ENCODE measurements around the gene STAP2.
"Not testable (repeated sequence)": the region's sequence is repeated elsewhere in the genome, so short reads cannot be mapped to it uniquely, and the experiment has no call there.

Gene STAP2

DNA sequence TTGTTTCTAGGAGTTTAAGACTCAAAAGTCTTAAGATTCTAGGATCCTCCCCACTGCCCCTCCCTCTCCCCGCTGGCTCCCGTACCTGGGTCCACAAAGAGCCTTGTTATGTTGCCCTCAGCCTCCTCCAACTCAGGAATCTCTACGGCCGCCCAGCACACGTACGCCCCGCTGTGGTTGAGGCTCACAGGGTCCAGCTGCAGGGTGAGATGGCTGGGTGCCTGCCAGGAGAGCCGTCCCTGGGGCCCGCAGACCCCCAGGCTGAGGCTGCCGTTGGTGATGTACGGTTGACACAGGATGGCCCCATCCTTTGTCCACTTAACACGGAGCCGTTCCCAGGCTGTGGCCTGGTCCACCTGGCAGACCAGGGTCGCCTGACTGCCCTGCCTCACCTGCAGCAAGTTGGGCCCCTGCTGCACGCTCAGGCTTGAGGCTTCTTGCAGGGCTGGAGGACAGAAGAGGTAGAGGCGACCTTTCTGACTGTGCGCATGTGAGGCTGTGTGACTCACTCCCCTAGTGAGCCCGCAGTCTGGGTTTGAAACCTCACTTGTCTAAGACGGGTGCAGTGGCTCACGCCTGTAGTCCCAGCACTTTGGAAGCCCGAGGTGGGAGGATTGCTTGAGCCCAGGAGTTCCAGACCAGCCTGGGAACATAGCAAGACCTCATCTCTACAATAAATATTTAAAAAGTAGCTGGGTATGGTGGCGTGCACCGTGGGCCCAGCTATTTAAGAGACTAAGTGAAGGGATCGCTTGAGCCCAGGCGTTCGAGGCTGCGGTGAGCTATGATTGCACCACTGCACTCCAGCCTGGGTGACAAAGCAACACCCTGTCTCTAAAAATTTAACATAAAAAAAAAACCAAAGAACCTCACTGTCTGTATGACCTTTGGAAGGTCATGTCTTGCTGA lies 40.5 kb downstream of the STAP2 start:
- no peak overlapping the region for H3K4me3 ChIP-seq (ENCODE audit: low read length)
- H3K36me3 ChIP-seq (ENCODE audit: control insufficient read depth, insufficient read depth, low read length), result no peaks in the 10 kb centered on the region
- no peaks in the 10 kb centered on the region for H3K9me3 ChIP-seq (ENCODE audit: control insufficient read depth, insufficient read depth, low read length)
- DNase-seq (ENCODE audit: low read depth, low spot score), result no peak
- no CpG with 5 or more reads among the region's 27 CpGs for WGBS (ENCODE audit: insufficient coverage, insufficient read length)
- peaks cover 3% of the 10 kb centered on the region; the same call in 1 of the 2 replicates for H3K4me1 ChIP-seq (ENCODE audit: control insufficient read depth, insufficient read depth, low read length)
- no peak overlapping the region for H3K27ac ChIP-seq (ENCODE audit: low read length)
- no peaks in the 10 kb centered on the region for H3K27me3 ChIP-seq (ENCODE audit: control insufficient read depth, insufficient read depth, low read length)

DNA sequence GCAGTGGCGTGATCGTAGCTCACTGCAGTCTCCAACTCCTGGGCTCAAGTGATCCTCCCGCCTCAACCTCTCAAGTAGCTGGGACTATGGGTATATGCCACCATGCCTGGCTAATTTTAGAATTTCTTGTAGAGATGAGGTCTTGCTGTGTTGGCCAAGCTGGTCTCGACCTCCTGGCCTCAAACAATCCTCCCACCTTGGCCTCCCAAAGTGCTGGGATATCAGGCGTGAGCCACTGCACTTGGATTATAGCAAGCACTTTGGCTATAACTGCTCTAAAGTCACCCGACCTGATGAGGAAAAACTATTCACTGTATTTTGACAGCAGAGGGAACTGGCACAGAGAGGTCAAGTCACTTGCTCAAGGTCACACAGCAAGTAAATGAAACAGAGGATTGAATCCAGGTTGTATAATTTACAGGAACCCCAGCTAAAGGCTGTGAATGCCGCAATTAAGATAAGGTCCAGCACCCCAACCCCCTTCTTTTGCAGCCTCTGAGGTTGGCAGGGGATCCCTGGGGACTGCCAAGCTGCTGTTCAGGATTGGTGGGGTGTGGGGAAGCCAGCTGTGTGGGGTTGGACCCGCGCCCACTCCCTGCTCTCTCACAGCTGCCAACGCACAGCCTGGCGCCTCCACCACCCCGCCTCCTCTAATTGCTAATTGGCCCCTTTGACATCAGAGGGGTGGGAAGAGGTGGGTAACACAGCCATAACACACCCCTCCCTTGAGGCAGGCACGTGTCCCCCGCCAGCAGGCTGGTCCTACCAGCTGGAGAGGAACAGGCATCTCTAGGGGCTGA lies 42.5 kb downstream of the STAP2 start:
- Histone ChIP-seq H3K36me3 (ENCODE audit: control insufficient read depth, insufficient read depth, low read length) (no peaks in the 10 kb centered on the region), H3K4me1 (ENCODE audit: control insufficient read depth, insufficient read depth, low read length) (peaks cover 3% of the 10 kb centered on the region; the same call in 1 of the 2 replicates), H3K27me3 (ENCODE audit: control insufficient read depth, insufficient read depth, low read length) (no peaks in the 10 kb centered on the region), H3K4me3 (ENCODE audit: low read length) (no peak overlapping the region), H3K9me3 (ENCODE audit: control insufficient read depth, insufficient read depth, low read length) (no peaks in the 10 kb centered on the region), H3K27ac (ENCODE audit: low read length) (no peak overlapping the region)
- no CpG with 5 or more reads among the region's 14 CpGs for WGBS (ENCODE audit: insufficient coverage, insufficient read length)
- DNase-seq (ENCODE audit: low read depth, low spot score), result no peak

DNA sequence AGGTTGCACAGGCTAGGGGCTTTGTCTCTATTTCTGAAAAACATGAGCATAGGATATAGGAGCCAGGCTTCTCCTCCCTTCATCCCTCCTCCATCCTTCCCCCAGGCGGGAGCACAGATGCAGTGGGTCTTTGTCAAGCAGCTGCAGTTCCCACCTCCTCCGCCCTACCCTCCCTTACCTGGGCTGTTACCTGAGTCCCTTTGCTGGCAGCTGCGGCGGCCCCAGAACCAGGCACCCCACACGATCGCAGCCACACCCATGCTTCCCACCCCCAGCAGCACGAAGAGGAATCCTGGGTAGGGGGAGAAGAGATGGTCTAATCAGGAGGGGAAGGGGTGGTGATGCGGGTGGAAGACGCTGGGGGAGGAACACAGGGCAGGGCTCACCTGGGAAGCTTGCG lies 44.2 kb downstream of the STAP2 start:
- no CpG with 5 or more reads among the region's 10 CpGs for WGBS (ENCODE audit: insufficient coverage, insufficient read length)
- no peak overlapping the region for H3K4me3 ChIP-seq (ENCODE audit: low read length)
- DNase-seq (ENCODE audit: low read depth, low spot score), result no peak
- no peak overlapping the region for H3K27ac ChIP-seq (ENCODE audit: low read length)
- H3K9me3 ChIP-seq (ENCODE audit: control insufficient read depth, insufficient read depth, low read length), result no peaks in the 10 kb centered on the region
- no peaks in the 10 kb centered on the region for H3K27me3 ChIP-seq (ENCODE audit: control insufficient read depth, insufficient read depth, low read length)
- peaks cover 3% of the 10 kb centered on the region for H3K4me1 ChIP-seq (ENCODE audit: control insufficient read depth, insufficient read depth, low read length)
- no peaks in the 10 kb centered on the region for H3K36me3 ChIP-seq (ENCODE audit: control insufficient read depth, insufficient read depth, low read length)

DNA sequence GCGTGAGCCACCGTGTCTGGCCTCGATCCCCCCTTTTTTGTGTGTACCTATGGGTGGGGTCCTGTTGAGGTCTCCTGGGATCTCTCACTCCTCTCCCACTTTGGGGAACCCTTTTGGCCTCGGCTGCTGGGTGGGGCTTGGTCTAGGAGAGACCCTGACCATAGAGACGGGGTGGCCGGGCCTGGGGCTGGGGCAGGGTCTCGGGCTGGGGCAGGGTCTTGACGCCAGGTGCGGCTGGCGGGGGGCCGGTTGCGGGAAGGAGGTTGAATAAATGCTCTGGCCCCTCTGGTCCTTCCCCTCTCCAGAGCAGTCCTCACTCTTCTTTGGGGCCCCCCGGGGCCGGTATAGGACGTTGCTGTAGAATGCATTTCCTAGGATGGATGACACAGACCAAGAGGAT lies 46.1 kb downstream of the STAP2 start:
- H3K27me3 ChIP-seq (ENCODE audit: control insufficient read depth, insufficient read depth, low read length), result no peaks in the 10 kb centered on the region
- no CpG with 5 or more reads among the region's 15 CpGs for WGBS (ENCODE audit: insufficient coverage, insufficient read length)

DNA sequence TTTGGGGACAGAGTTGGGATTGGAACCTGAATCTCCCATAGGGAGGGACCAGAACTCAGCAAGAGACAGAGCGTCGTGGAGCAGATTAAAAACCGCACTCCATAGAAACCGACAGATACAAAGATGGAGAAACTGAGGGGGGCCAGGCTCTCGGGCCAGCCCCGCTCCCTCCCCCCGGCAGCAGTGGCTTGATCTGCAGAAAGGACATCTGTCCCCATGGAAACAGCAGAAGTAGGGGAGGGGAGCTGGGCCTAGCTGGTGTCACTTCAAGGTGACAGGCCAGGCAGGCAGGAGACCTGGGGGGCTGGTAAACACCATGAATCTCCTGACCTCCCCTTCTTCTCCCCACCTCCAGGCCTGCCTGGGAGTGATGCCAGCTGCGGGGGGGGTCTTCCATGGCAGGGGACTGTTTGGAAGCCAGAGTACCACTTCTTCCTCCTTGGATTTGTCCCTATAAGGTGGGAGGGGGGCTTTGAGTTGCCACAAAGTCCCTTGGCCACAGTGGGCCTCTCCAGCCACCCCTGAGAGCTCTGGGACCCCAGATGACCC lies 47.4 kb downstream of the STAP2 start:
- no peaks in the 10 kb centered on the region for H3K27me3 ChIP-seq (ENCODE audit: control insufficient read depth, insufficient read depth, low read length)
- no peak overlapping the region for H3K4me3 ChIP-seq (ENCODE audit: low read length)
- no peak overlapping the region for H3K27ac ChIP-seq (ENCODE audit: low read length)
- WGBS (ENCODE audit: insufficient coverage, insufficient read length), result no CpG with 5 or more reads among the region's 8 CpGs
- no peaks in the 10 kb centered on the region for H3K36me3 ChIP-seq (ENCODE audit: control insufficient read depth, insufficient read depth, low read length)
- DNase-seq (ENCODE audit: low read depth, low spot score), result no peak
- peaks cover 3% of the 10 kb centered on the region for H3K4me1 ChIP-seq (ENCODE audit: control insufficient read depth, insufficient read depth, low read length)
- no peaks in the 10 kb centered on the region for H3K9me3 ChIP-seq (ENCODE audit: control insufficient read depth, insufficient read depth, low read length)

More for the DNA sequence above, 46.1 kb downstream of the STAP2 start:
- no peaks in the 10 kb centered on the region for H3K9me3 ChIP-seq (ENCODE audit: control insufficient read depth, insufficient read depth, low read length)
- peaks cover 3% of the 10 kb centered on the region for H3K4me1 ChIP-seq (ENCODE audit: control insufficient read depth, insufficient read depth, low read length)
- no peak overlapping the region for H3K27ac ChIP-seq (ENCODE audit: low read length)
- no peak overlapping the region for H3K4me3 ChIP-seq (ENCODE audit: low read length)
- DNase-seq (ENCODE audit: low read depth, low spot score), result no peak
- no peaks in the 10 kb centered on the region for H3K36me3 ChIP-seq (ENCODE audit: control insufficient read depth, insufficient read depth, low read length)

DNA sequence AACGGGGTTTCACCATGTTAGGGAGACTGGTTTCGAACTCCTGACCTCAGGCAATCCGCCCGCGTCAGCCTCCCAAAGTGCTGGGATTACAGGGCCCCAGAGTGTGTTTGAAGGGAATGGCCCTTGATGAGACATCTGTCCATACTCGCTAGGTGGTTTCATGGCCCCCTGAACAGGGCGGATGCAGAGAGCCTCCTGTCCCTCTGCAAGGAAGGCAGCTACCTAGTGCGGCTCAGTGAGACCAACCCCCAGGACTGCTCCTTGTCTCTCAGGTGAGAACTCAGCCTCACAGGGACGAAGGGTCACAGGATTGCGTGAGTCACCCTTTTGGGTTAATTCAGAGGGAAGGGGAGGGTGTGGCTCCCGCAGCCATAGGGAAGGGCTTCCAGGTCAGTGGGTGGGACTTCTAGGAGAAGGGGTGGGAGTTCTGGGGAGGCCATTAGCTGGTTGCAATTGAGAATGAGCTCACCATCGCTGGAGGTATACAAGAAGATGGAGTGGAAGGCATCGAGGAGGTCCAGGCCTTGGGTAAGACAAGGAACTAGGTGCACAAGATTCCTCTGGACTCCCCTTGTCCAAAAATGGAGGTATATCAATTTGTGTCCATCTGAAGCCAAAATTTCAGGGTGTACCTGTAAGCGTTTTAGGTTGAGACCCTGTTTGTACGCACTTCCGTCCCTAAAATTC lies 50.4 kb downstream of the STAP2 start:
- WGBS (ENCODE audit: insufficient coverage, insufficient read length), result no CpG with 5 or more reads among the region's 16 CpGs
- Histone ChIP-seq H3K4me3 (ENCODE audit: low read length) (no peak overlapping the region), H3K4me1 (ENCODE audit: control insufficient read depth, insufficient read depth, low read length) (no peaks in the 10 kb centered on the region; the same call in 1 of the 2 replicates), H3K27ac (ENCODE audit: low read length) (no peak overlapping the region), H3K27me3 (ENCODE audit: control insufficient read depth, insufficient read depth, low read length) (no peaks in the 10 kb centered on the region), H3K36me3 (ENCODE audit: control insufficient read depth, insufficient read depth, low read length) (no peaks in the 10 kb centered on the region), H3K9me3 (ENCODE audit: control insufficient read depth, insufficient read depth, low read length) (no peaks in the 10 kb centered on the region)
- DNase-seq (ENCODE audit: low read depth, low spot score), result no peak

DNA sequence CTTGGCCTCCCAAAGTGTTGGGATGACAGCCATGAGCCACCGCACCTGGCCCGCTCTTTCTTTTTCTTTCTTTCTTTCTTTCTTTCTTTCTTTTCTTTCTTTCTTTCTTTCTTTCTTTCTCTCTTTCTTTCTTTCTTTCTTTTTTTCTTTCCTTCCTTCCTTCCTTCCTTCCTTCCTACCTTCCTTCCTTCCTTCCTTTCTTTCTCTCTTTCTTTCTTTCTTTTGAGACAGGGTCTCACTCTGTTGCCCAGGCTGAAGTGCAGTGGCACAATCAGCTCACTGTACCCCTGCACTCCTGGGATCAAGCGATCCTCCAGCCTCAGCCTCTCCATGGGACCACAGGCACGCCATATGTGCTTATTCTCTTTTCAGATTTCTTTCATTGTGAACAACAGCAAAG lies 52.5 kb downstream of the STAP2 start:
- H3K4me1 ChIP-seq (ENCODE audit: control insufficient read depth, insufficient read depth, low read length); H3K27ac ChIP-seq (ENCODE audit: low read length); H3K4me3 ChIP-seq (ENCODE audit: low read length); H3K9me3 ChIP-seq (ENCODE audit: control insufficient read depth, insufficient read depth, low read length); DNase-seq (ENCODE audit: low read depth, low spot score); H3K36me3 ChIP-seq (ENCODE audit: control insufficient read depth, insufficient read depth, low read length); H3K27me3 ChIP-seq (ENCODE audit: control insufficient read depth, insufficient read depth, low read length): not testable (repeated sequence)
- no CpG with 5 or more reads among the region's 4 CpGs for WGBS (ENCODE audit: insufficient coverage, insufficient read length)

DNA sequence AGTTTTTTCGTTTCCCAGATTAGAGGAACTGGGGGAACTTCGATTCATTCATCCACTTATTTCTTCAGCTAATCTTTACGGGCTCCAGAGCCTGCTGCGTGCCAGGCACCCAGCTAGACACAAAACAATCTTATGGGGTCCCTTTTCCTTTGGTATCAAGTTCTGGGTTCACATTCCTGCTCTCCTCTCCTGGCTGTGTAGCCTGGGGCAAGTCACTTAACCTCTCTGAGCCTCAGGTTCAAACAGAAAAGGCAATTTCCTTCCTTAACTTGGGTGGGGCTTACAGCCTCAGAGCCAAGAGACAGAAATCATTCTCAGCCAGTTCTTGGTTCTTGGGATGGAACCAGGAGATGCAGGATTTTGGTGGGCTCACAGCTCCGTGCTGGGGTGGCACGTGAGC lies 53.7 kb downstream of the STAP2 start:
- no CpG with 5 or more reads among the region's 6 CpGs for WGBS (ENCODE audit: insufficient coverage, insufficient read length)
- Histone ChIP-seq H3K27me3 (ENCODE audit: control insufficient read depth, insufficient read depth, low read length) (peaks cover 11% of the 10 kb centered on the region; the same call in 1 of the 2 replicates), H3K4me3 (ENCODE audit: low read length) (no peak overlapping the region)

DNA sequence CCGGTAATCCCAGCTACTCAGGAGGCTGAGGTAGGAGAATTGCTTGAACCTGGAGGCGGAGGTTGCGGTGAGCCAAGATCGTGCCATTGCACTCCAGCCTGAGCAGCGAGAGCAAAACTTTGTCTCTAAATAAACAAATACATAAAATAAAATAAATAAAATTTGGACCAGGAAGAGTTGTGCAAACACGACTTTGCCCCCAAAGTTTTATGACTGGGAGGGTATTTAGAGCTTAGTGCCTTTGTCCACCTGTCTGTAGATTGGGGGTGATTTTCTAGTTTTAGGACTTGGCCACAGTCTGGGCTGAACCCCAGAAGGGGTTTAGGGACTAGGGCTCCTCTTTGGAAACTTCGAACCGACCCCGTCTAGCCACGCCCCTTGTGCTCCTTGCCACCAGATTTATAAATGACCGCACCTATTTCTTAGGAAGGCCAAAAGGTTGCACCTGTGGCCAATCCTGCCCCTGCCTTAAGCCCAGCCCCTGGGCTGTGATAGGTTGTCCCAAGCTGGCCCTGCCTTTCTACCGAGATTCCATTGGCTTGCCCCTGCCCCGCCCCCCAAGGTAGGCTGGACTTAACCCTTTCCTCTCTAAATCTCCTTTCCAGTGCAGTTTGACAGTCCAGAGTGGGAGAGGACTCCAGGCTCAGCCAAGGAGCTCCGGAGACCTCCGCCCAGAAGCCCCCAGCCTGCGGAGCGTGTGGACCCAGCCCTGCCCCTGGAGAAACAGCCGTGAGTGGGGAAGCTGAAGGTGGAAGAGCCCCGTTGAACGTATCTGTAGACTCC lies 54.3 kb downstream of the STAP2 start:
- peak; percentile 90 for DNase-seq (ENCODE audit: low read depth, low spot score)
- no peaks in the 10 kb centered on the region for H3K9me3 ChIP-seq (ENCODE audit: control insufficient read depth, insufficient read depth, low read length)
- no peaks in the 10 kb centered on the region for H3K4me1 ChIP-seq (ENCODE audit: control insufficient read depth, insufficient read depth, low read length)
- H3K27ac ChIP-seq (ENCODE audit: low read length), result no peak overlapping the region
- H3K4me3 ChIP-seq (ENCODE audit: low read length), result no peak overlapping the region
- peaks cover 13% of the 10 kb centered on the region; the same call in 1 of the 2 replicates for H3K27me3 ChIP-seq (ENCODE audit: control insufficient read depth, insufficient read depth, low read length)
- WGBS (ENCODE audit: insufficient coverage, insufficient read length), result no CpG with 5 or more reads among the region's 20 CpGs
- H3K36me3 ChIP-seq (ENCODE audit: control insufficient read depth, insufficient read depth, low read length), result no peaks in the 10 kb centered on the region

More for the DNA sequence above, 53.7 kb downstream of the STAP2 start:
- Histone ChIP-seq H3K27ac (ENCODE audit: low read length) (no peak overlapping the region), H3K36me3 (ENCODE audit: control insufficient read depth, insufficient read depth, low read length) (no peaks in the 10 kb centered on the region), H3K9me3 (ENCODE audit: control insufficient read depth, insufficient read depth, low read length) (no peaks in the 10 kb centered on the region), H3K4me1 (ENCODE audit: control insufficient read depth, insufficient read depth, low read length) (no peaks in the 10 kb centered on the region)
- DNase-seq (ENCODE audit: low read depth, low spot score), result no peak
